Stimulated activated naive CD8-positive, alpha-beta T cell treated with anti-CD3 and anti-CD28 coated beads, Interleukin-15, Interleukin-2, amounts not matched to agents 100 ng/mL and 50 ng/mL, for 24 hours (primary cell): ENCODE measurements around the gene CST3.
"Not testable (repeated sequence)": the region's sequence is repeated elsewhere in the genome, so short reads cannot be mapped to it uniquely, and the experiment has no call there.

Experiments
- H3K27ac Mint-ChIP-seq: one replicate; pipeline ENCODE4 v1.8.0; 2021; ENCODE audit warnings: mild to moderate bottlenecking, mixed read lengths
- H3K27me3 Mint-ChIP-seq: one replicate; pipeline ENCODE4 v1.8.0; 2021; ENCODE audit warnings: mixed read lengths
- H3K36me3 Mint-ChIP-seq: one replicate; pipeline ENCODE4 v1.8.0; 2021; ENCODE audit warnings: low read depth, mixed read lengths
- H3K4me1 Mint-ChIP-seq: one replicate; pipeline ENCODE4 v1.8.0; 2021; ENCODE audit warnings: low read depth, mixed read lengths
- H3K4me3 Mint-ChIP-seq: one replicate; pipeline ENCODE4 v1.8.0; 2021; ENCODE audit warnings: mild to moderate bottlenecking, mixed read lengths
- H3K9me3 Mint-ChIP-seq: one replicate; pipeline ENCODE4 v1.8.0; 2021; ENCODE audit warnings: mixed read lengths

The CST3 gene

DNA sequence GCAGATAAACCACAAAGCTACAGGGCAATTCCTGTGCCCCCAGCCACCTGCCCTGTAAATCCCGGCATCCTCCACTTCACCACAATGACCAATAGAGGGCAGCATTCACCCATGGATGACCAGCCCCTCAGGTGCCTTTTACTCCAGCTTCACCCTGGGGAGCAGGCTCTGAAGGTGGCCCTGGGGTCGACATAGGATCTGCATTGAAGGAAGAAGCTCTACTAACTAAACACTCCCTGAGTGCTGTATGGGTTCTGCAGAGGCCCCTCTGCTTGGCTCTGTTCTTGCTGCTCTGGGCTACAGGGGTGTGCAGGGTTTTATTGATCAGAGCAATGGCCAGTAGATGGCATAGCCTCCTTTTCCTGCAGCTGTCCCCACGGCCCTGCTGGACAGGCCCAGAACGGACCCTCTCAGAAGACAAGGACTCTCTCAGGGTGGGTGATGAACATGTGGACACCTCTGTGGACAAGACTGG lies 30.8 kb upstream of the CST3 start:
- Mint-ChIP-seq H3K4me1 (no peaks in the 10 kb centered on the region), H3K36me3 (no peaks in the 10 kb centered on the region), H3K9me3 (peaks cover 3% of the 10 kb centered on the region), H3K4me3 (no peak overlapping the region), H3K27ac (no peak overlapping the region), H3K27me3 (peaks cover 7% of the 10 kb centered on the region)

DNA sequence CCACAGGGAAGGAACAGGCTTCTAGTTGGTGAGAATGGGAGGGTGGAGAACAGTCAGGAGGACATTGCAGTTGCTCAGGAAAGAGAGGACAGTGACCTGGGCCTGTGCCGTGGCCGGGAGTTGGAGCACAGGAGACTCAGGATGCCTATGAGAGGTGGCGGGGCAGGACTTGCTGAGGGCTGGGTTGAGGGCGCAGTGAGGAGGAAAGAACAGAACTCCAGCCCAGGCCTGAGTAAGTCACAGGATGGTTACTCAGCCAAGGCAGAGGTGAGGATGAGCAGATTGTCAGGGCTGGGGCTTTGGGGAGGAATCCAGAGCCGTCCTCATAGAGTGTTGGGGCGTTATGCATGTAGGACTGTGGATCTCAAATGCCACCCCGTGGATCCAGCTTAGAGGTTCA lies 29.9 kb upstream of the CST3 start:
- no peaks in the 10 kb centered on the region for H3K27me3 Mint-ChIP-seq
- H3K36me3 Mint-ChIP-seq, result no peaks in the 10 kb centered on the region
- H3K4me3 Mint-ChIP-seq, result no peak overlapping the region
- no peaks in the 10 kb centered on the region for H3K4me1 Mint-ChIP-seq
- no peak overlapping the region for H3K27ac Mint-ChIP-seq
- H3K9me3 Mint-ChIP-seq, result no peaks in the 10 kb centered on the region

GRCh38 chr20:23666698-23667097 lies 28.9 kb upstream of the CST3 start:
- no peaks in the 10 kb centered on the region for H3K27me3 Mint-ChIP-seq
- H3K36me3 Mint-ChIP-seq, result no peaks in the 10 kb centered on the region
- no peaks in the 10 kb centered on the region for H3K9me3 Mint-ChIP-seq
- H3K27ac Mint-ChIP-seq, result no peak overlapping the region
- H3K4me3 Mint-ChIP-seq, result no peak overlapping the region
- H3K4me1 Mint-ChIP-seq, result no peaks in the 10 kb centered on the region

- Mint-ChIP-seq H3K27me3 (no peaks in the 10 kb centered on the region), H3K4me3 (no peak overlapping the region), H3K4me1 (no peaks in the 10 kb centered on the region), H3K36me3 (no peaks in the 10 kb centered on the region), H3K27ac (no peak overlapping the region), H3K9me3 (no peaks in the 10 kb centered on the region)
Observed at GRCh38 chr20:23666189-23666588, 28.4 kb upstream of the CST3 start.

DNA sequence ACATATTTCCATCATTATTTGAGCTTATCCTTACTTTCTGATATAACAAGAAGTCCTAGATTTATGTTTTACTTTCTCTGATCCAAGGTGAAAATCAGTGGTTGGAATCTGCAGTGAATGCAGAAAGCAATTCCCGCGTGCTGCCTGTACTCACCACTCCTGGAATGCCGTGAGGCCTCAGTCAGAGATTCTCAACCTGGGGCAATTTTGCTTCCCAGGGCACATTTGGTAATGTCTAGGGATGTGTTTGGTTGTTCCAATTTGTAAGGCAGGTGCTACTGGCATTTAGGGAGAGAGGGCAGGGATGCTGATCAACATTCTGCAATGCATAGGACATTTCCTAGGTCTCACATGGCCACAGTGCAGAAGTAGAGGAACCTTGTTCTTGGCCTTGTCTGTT lies 27.2 kb upstream of the CST3 start:
- Mint-ChIP-seq H3K36me3 (no peaks in the 10 kb centered on the region), H3K9me3 (no peaks in the 10 kb centered on the region), H3K27me3 (no peaks in the 10 kb centered on the region), H3K4me1 (no peaks in the 10 kb centered on the region), H3K27ac (no peak overlapping the region), H3K4me3 (no peak overlapping the region)

DNA sequence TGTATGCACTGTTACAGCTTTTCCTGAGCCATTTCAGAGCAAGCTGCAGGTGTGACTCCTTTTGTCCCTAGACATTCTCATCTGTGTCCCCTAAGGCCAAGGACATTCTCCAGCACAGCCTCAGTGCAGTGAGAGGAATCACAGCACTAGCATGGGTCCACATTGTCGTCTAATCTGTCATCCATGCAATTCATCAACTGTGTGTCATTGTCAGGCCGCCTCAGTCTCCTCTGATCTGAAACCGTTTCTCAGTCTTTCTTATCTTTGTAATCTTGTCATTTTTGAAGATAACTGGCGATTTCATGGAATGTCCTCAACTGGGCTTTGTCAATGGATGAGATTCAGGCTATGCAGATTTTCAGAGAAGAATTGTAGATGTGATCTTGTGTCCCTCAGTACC lies 26.3 kb upstream of the CST3 start:
- H3K27me3 Mint-ChIP-seq, H3K4me3 Mint-ChIP-seq, H3K9me3 Mint-ChIP-seq, H3K4me1 Mint-ChIP-seq, H3K36me3 Mint-ChIP-seq, H3K27ac Mint-ChIP-seq: not testable (repeated sequence)

- Mint-ChIP-seq H3K9me3 (no peaks in the 10 kb centered on the region), H3K27ac (no peak overlapping the region), H3K4me3 (no peak overlapping the region), H3K4me1 (no peaks in the 10 kb centered on the region), H3K36me3 (no peaks in the 10 kb centered on the region), H3K27me3 (no peaks in the 10 kb centered on the region)
Observed at GRCh38 chr20:23663180-23663579, 25.4 kb upstream of the CST3 start.

DNA sequence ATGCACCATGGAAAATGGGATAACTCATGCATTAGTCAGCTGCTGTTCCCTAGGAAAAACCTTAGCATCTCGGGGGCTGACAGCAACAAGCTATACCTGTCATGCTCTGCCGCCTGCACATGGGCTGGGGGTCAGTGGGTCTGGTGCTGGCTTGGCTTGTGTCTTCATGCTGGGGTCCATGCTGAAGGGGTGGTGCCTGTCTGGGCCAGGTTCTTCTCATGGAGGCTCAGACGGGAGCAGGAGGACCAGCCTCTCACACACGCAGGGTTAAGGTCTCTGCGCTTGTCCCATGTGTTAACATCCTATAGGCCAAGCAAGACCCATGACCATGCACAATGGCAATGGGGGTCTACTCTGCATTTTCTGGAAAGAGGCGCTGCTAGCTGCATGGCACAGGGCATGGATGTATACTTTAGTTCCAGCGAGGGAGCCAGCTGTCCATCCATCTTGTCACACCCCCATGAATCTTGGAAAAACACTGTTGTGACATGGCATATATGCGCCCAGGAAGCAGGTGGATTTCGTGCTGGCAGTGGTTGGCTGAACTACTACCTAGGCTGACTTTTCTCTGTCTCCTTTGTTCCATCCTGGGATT lies 24.6 kb upstream of the CST3 start:
- Mint-ChIP-seq H3K27ac (no peak overlapping the region), H3K27me3 (no peaks in the 10 kb centered on the region)

DNA sequence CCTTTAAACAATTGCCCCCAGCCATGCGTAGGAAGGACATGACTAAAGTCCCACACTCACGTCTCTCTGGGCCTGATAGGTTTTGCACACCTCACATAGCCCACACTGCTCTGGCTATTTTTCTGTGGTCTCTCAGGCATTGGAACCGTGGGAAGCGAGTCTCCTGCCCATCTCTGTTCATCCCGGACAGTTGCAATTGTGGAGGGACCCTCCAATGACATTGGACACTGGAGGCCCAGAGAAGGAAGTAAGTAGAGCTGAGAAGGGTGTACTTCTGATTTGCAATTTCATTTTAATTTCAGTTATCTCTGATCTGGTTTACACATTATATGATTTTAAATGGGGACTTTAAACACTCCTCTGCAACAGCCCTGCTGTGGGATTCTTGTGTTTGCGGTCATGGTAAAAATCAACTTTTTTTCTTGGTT lies 23.3 kb upstream of the CST3 start:
- no peaks in the 10 kb centered on the region for H3K36me3 Mint-ChIP-seq
- H3K4me1 Mint-ChIP-seq, result no peaks in the 10 kb centered on the region
- peaks cover 9% of the 10 kb centered on the region for H3K27me3 Mint-ChIP-seq
- no peak overlapping the region for H3K27ac Mint-ChIP-seq
- no peaks in the 10 kb centered on the region for H3K9me3 Mint-ChIP-seq
- no peak overlapping the region for H3K4me3 Mint-ChIP-seq

More for the DNA sequence above, 24.6 kb upstream of the CST3 start:
- Mint-ChIP-seq H3K4me3 (no peak overlapping the region), H3K36me3 (no peaks in the 10 kb centered on the region), H3K4me1 (no peaks in the 10 kb centered on the region), H3K9me3 (no peaks in the 10 kb centered on the region)

DNA sequence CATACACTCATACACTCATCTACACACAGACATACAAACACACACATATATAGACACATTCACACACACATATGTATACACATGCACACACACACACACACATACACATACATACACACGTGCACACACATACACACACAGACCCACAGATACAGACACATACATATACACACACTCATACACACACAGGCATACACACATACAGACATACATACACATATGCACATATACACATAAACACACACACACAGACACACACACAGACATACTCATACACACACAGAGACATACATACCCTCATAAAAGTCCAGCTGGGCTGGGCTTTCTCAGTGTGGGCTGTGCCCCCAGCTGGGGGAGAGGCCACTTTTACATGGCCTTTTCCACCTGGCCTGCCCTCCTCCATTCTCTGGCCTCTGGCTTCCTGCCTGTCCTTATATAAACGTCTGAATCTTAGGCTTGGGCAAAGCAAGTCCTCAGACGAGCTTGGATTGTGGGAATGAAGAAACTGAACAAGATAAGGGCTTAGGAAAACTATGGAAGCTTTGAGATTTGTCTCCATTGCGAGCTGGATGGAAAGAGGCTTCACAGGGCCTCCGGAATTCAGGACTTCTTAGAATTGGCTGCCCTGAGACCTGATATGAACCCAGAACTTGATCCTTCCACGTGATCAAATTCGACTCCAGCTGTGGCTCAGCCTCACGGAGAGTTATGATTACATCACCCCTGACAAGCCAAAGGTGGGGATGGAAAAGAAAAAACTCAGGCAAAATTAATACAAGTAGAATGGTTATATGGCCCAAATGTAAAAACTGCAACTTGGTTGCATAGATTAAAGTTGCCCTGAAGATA lies 22.5 kb upstream of the CST3 start:
- Mint-ChIP-seq H3K4me1 (no peaks in the 10 kb centered on the region), H3K4me3 (no peak overlapping the region), H3K27me3 (peaks cover 11% of the 10 kb centered on the region), H3K36me3 (no peaks in the 10 kb centered on the region), H3K27ac (no peak overlapping the region), H3K9me3 (no peaks in the 10 kb centered on the region)

DNA sequence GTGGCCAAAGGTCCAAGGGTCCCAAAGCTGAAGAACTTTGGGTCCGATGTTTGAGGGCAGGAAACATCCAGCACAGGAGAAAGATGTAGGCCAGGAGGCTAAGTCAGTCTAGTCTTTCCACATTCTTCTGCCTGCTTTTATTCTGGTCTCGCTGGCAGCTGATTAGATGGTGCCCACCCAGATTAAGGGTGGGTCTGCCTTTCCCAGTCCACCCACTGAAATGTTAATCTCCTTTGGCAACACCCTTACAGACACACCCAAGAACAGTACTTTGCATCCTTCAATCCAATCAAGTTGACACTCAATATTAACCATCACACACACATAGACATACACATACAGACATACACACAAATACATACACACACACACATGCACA lies 21.8 kb upstream of the CST3 start:
- not testable (repeated sequence) for H3K4me3 Mint-ChIP-seq, H3K9me3 Mint-ChIP-seq, H3K36me3 Mint-ChIP-seq, H3K4me1 Mint-ChIP-seq, H3K27ac Mint-ChIP-seq
- H3K27me3 Mint-ChIP-seq, result peaks cover 16% of the 10 kb centered on the region

- no peaks in the 10 kb centered on the region for H3K9me3 Mint-ChIP-seq
- H3K4me1 Mint-ChIP-seq, result no peaks in the 10 kb centered on the region
- no peak overlapping the region for H3K4me3 Mint-ChIP-seq
- peaks cover 16% of the 10 kb centered on the region for H3K27me3 Mint-ChIP-seq
- H3K36me3 Mint-ChIP-seq, result no peaks in the 10 kb centered on the region
- H3K27ac Mint-ChIP-seq, result no peak overlapping the region
Observed at GRCh38 chr20:23658989-23659609, 21.3 kb upstream of the CST3 start.

DNA sequence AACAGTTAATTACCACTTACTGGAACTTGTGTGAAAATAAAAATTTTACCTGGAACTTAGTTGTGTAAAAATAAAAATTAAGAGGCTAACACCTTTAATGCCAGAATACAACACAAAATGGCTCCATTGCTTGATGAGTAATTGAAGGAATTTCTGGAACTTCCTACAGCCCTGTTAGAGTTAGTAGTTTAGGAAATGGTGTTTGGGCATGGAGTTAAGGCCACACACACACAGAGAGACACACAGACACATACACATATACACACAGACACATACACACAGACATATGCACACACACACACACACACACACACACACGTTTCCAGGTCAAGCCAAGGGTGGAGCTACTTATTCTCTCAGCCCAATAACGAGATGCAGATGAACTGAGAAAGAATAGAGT lies 20.6 kb upstream of the CST3 start:
- no peak overlapping the region for H3K4me3 Mint-ChIP-seq
- H3K27ac Mint-ChIP-seq, result no peak overlapping the region
- H3K27me3 Mint-ChIP-seq, result peaks cover 21% of the 10 kb centered on the region
- no peaks in the 10 kb centered on the region for H3K9me3 Mint-ChIP-seq
- H3K4me1 Mint-ChIP-seq, result no peaks in the 10 kb centered on the region
- no peaks in the 10 kb centered on the region for H3K36me3 Mint-ChIP-seq

- peaks cover 21% of the 10 kb centered on the region for H3K27me3 Mint-ChIP-seq
- no peak overlapping the region for H3K4me3 Mint-ChIP-seq
- no peaks in the 10 kb centered on the region for H3K9me3 Mint-ChIP-seq
- no peak overlapping the region for H3K27ac Mint-ChIP-seq
- no peaks in the 10 kb centered on the region for H3K36me3 Mint-ChIP-seq
- no peaks in the 10 kb centered on the region for H3K4me1 Mint-ChIP-seq
Observed at GRCh38 chr20:23657202-23657601, 19.4 kb upstream of the CST3 start.

DNA sequence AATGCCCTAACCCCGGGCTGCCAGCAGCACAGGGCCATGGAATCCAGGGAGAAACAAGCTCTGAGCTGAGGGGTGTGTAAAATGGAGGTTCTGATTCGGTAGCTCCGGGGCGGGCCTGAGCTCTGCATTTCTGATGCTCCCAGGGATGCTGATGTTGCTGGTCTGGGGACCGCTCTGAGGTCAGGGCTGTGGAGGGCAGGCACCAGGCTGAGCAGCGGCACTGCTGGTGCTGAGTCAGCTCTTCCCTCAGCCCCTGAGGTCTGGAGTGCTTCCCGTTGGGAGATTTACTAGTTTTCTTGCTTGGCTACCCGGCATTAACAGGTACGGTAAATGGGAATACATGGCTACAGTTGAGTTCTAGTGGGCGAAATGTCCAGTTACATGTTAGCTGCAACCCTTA lies 18.6 kb upstream of the CST3 start:
- no peaks in the 10 kb centered on the region for H3K4me1 Mint-ChIP-seq
- H3K4me3 Mint-ChIP-seq, result no peak overlapping the region
- no peaks in the 10 kb centered on the region for H3K36me3 Mint-ChIP-seq
- no peak overlapping the region for H3K27ac Mint-ChIP-seq
- H3K9me3 Mint-ChIP-seq, result no peaks in the 10 kb centered on the region
- peaks cover 21% of the 10 kb centered on the region for H3K27me3 Mint-ChIP-seq
